Dedifferentiated amniotic fluid mesenchymal stem cell (primary cell): Measurements from ENCODE around the gene C11orf91.
"Not testable (repeated sequence)": the region's sequence is repeated elsewhere in the genome, so short reads cannot be mapped to it uniquely, and the experiment has no call there.

Experiments
- DNase-seq: peaks from one replicate; pipeline ENCODE4 v3.0.0-alpha.2; 2016; ENCODE audit errors: extremely low spot score

C11orf91 gene

GRCh38 chr11:33700502-33701271 is at the start of gene C11orf91:
TSS of gene C11orf91 (minus strand) at chr11:33700826. CDS start at chr11:33700740, 86 bp downstream.
- peak; percentile 92 for DNase-seq

DNA sequence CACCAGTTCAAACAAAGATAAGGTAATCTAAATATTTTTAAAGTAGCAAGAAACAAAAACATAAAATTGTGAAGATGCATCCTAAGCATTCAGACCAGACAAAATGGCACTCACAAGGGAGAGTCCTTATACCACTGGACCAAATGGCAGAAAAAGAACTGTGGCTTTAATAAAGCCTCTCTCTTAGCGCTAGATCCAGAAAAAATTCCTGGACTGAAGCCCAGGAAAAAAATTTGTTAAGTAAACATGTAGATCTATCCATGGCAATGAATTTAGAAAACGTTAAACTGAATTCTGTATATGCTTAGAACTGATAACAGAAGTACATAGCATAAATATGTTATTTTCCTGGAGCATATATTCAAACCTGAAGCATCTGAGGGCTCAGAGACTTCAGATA is 47.4 kb upstream of the C11orf91 start:
- peak; percentile 79 for DNase-seq

GRCh38 chr11:33743291-33743690 is 42.7 kb upstream of the C11orf91 start:
- DNase-seq = no peak

DNA sequence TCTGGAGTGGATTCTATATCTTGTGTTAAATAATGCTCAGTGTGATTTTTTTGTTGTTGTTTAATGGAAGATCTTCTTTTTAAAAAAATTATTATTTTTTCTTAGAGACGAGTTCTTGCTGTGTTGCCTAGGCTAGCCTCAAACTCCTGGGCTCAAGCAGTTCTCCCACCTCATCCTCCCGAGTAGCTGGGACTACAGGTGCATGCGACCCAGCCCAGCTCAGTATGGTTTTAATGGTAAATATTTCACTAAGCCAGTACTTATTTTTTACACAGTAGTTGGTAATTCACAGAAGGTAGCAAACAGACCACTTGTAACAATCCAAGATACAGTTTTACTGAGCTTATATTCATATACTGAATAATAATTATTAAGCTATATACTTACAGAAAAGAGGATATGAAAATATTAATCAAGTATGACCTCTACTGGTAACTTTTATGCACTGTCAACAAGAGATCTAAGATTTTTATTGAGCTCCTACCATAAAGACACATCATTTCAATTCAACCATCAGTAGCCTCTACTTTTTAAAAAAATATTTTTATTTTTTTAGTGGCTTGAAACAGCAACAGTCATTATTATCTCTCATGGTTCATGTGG is 41.7 kb upstream of the C11orf91 start:
- no peak for DNase-seq

DNA sequence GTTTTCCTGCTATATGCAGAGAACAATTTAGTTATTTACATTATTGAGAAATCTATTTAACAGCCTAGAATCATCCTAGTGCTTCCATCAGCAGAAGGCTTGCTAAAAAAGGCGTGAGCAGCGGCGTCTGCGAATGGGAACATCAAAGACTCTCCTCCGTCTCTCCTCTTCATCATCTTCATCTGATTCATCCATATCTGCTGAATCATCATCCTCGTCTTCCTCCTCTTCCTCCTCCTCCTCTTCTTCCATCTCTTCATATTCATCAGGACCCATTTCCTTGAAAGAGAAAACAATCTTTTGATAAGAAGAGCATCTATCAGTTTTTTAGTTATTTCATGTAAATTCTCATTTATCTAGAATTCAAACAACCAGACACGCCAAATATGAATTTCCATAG is 41.2 kb upstream of the C11orf91 start:
- DNase-seq = no peak

DNA sequence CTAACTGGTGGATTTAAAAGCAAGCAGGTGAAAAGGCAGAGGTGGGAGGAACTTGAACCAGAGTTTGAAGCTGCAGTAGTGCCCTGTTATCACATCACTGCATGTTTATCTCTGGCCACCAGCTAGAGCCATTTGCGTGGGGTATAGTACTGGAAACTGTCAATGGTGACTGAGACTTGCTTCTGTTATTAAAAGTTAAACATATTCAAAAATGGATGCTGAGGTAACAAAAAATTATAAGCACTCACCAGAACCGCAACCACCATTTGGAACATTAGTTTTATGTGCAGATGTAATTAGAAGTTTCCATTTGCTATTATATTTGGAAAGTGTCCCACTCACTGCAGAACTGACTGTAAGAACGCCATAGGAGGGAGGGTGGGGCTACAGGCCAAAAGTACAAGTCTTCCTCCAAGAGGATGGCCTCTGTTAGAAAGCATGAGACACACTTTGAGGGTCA is 36.8 kb upstream of the C11orf91 start:
- DNase-seq = no peak

GRCh38 chr11:33736148-33736812 is 35.7 kb upstream of the C11orf91 start, which contains the start of gene CD59:
TSS of gene CD59 (minus strand) at chr11:33736423. CDS start at chr11:33722445, 13,978 bp downstream.
- peak; percentile 89 for DNase-seq

- no peak for DNase-seq
These were observed 34.9 kb upstream of the C11orf91 start for GRCh38 chr11:33735271-33736147.

DNA sequence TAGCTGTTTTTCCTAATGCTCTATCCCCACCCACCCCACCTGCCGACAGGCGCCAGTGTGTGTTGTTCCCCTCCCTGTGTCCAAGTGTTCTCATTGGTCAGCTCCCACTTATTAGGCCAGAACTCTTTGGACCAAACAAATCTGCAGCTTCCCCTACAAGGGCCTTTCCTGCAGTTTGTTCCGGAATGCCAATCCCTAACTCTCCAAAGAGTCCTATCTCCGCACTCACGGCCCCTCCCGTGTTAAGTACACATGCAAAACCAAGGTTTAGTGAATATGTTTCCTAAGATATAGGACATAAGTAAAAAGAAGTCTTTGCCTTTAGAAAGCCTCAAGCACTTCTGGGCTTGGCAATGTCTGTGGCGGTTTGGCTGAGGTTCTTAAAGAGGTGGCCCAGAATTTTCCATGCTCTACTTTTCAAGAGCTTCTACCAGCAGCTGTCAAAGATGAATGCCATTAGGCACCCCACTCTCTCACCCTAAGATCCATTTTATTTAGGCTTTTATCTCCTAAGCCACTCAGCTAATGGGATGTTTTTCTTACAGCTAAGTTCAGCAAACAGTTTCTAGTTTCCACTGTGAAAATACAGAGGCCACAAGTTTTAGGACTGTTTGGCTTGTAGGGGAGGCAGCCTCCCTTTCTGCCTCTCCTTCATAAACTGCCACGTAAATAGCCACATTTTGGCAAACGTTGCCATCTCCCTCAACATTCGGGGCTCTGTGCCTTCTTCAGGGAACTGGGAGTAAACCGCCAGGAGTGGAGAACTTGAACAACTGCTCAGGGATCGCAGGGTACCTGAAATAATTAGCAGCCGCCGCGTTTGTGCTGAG is 34.0 kb upstream of the C11orf91 start:
- no peak for DNase-seq

DNA sequence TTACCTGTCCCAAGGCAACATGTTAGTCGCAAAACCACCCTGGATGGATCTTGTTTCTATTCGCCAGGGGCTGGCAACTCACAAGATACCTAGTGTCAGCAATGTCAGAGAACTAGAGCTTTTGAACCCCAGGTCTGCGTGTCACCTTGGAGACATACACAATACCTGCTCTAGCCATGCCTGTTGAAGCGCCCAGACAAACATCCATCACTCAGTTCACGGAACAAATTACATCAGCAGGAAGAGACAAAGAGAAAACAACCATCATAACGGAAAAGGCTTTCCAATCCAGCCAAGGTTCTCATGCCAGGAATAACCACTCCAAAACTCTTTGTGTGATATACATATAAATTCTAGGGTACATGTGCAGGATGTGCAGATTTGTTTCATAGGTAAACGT is 33.4 kb upstream of the C11orf91 start:
- no peak for DNase-seq

DNA sequence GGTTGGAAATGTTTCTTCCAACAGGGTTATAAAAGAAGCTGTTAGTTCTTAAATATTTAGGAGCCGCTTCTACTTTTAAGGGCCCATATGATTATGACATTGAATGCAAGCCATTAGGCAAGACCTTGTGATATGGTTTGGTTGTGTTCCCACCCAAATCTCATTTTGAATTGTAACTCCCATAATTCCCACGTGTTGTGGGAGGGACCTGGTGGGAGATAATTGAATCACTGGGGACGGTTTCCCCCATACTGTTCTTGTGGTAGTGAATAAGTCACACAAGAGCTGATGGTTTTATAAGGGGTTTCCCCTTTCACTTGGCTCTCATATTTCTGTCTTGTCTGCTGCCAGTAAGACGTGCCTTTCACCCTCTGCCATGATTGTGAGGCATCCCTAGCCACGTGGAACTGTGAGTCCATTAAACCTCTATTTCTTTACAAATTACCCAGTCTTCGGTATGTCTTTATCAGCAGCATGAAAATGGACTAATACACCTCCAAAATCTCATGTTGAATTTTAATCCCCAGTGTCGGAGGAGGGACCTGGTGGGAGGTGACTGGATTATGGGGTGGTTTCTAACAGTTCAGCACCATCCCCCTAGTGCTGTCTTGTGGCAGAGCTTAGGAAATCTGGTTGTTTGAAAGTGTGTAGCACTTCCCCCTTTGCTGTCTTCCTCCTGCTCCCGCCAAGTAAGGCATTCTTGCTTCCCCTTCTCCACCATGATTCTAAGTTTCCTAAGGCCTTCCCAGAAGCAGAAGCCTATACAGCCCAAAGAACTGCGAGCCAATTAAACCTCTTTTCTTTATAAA is 31.3 kb upstream of the C11orf91 start:
- no peak for DNase-seq

- DNase-seq = no peak
These were observed 30.1 kb upstream of the C11orf91 start for GRCh38 chr11:33730716-33731115.

DNA sequence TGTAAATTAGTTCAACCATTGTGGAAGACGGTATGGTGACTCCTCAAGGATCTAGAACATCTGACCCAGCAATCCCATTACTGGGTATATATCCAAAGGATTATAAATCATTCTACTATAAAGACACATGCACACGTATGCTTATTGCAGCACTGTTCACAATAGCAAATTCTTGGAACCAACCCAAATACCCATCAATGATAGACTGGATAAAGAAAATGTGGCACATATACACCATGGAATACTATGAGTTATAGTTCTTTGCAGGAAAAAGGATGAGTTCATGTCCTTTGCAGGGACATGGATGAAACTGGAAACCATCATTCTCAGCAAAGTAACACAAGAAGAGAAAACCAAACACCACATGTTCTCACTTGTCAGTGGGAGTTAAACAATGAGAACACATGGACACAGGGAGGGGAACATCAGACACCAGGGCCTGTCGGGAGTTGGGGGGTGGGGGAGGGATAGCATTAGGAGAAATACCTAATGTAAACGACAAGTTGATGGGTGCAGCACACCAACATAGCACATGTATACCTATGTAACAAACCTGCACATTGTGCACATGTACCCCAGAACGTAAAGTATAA is 28.5 kb upstream of the C11orf91 start:
- not testable (repeated sequence) for DNase-seq

DNA sequence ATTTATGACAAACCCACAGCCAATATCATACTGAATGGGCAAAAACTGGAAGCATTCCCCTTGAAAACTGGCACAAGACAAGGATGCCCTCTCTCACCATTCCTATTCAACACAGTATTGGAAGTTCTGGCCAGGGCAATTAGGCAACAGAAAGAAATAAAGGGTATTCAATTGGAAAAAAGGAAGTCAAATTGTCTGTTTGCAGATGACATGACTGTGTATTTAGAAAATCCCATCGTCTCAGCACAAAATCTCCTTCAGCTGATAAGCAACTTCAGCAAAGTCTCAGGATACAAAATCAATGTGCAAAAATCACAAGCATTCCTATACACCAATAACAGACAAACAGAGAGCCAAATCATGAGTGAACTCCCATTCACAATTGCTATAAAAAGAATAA is 26.9 kb upstream of the C11orf91 start:
- DNase-seq = not testable (repeated sequence)

DNA sequence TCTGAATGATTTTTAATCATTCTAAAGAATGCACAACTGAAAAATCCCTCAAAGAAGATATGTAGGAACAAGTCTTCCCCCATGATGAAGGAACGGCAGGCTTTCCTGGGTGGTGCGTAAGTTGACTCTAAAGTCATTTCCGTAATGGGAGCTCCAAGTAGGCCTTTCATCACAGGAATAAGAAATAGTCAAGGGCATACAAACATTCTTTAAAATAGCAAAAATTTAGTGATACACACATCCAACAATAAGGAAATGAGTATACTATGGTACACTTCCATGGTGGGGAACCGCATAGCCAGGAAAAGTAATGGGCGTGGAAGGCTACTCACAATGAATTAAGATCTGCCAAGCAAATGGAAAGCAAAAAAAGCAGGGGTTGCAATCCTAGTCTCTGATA is 24.9 kb upstream of the C11orf91 start:
- no peak for DNase-seq

GRCh38 chr11:33724644-33725035 is 24.0 kb upstream of the C11orf91 start:
- DNase-seq = peak; percentile 50

DNA sequence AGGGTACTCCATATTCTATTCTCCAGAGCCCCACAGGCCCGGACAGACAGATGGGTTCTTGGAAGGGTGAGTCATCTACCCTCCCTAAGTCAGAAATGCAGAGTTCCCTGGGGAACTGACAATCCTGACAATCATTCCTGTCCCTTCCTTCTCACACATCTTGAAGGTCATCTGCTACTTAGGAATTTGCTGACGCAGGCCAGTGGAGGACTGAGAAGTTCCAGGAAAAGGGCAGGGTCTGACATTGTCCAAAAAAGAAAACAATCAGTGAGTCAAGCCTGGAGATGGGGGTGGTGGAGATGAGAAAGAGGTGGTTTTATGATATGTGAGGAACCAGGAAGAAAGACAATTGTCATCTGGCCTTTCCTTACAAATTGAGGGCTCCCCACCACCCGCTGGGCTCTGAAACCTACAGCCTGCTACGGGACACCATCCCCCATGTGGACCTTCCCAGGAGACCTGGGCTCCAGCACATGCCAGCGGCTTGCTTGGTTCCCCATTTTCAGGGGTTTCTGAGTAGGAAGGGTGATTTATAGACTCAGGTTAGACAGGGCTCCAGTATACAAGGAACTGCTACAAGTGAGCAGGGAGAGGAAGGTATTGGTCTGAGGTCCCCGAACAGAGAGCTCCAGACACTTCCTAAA is 22.7 kb upstream of the C11orf91 start:
- DNase-seq = peak; percentile 51

DNA sequence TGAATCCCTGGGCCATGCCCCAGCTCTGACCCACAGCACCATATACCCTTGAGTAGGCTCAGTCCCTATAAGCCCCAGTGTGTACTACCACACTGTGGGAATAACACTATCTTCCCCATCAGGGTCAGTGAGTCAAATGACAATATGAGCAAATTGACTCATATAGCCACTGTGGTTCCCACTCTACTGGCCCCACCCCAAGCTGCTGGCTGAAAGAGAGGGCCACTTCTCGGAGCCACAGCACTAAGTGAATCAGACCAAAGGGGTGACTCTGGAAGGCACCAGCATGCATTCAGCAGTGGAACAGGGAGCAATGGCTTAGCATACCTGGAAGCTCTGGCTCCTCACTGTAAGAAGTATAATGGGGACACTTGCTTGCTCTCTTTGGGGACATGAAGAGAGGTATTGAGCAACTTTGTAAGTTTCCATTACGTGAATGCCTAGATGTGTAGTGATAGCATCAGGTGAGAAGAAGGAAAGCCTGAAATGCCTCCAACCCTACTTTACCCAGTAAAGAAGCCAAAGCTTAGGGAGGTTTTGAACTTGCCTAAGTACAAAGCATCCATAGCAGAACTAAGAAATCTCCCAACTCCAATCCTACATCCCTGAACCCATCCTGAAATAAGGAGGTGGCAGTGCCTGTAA is 22.1 kb upstream of the C11orf91 start:
- DNase-seq = no peak

DNA sequence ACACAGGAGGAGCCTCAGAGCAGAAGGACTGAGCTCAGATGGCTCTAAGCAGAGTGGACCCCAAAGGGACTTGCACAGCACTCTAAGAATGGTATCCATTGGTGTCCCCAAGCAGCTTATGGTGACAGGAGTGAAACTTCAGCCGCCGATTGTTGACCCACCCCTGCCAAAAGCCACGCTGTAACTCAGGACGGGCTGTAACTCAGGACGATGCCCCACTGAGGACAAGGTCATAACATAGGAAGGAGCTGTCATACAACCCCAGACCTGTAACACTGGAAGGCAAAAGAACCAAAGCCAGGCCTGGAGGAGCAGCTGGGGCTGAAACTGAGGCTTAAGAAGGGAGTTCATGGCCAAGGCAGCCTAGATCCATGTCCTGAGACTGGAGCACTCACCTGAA is 21.4 kb upstream of the C11orf91 start:
- no peak for DNase-seq
